ENCODE measurements around the gene TMIGD1. TPM values are rescaled to one million over a fixed set of nuclear protein-coding genes. Genes with fewer than 3 reads are reported as not detected.

Gene TMIGD1
- total RNA-seq, 4 donors from 2014 or later, result not detected

DNA sequence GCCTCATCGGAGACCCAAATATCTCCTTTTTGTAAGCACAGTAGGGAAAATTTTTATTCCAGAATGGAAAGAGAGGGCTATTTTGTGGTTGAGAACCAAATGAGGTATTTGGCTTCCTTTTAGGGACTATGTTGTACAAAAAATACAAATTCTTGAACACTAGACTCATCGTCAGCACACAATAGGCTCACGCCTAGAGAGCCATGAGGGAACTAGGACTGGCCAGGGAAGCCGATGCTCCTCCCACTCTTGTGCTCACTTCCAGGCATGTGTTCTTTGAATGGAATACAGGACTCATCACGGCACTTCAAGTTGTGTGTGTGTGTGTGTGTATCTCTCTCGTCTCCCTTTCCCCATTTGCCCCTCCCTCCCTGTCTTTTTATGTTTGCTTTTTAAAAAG lies 24.3 kb downstream of the TMIGD1 start:
- no peak overlapping the region for H3K4me3 ChIP-seq (ENCODE audit: low read depth, poor library complexity, severe bottlenecking)
- TF ChIP-seq POLR2A (IDR thresholded peaks at IDR 0.05), result no peak
- TF ChIP-seq, protein P1, sequence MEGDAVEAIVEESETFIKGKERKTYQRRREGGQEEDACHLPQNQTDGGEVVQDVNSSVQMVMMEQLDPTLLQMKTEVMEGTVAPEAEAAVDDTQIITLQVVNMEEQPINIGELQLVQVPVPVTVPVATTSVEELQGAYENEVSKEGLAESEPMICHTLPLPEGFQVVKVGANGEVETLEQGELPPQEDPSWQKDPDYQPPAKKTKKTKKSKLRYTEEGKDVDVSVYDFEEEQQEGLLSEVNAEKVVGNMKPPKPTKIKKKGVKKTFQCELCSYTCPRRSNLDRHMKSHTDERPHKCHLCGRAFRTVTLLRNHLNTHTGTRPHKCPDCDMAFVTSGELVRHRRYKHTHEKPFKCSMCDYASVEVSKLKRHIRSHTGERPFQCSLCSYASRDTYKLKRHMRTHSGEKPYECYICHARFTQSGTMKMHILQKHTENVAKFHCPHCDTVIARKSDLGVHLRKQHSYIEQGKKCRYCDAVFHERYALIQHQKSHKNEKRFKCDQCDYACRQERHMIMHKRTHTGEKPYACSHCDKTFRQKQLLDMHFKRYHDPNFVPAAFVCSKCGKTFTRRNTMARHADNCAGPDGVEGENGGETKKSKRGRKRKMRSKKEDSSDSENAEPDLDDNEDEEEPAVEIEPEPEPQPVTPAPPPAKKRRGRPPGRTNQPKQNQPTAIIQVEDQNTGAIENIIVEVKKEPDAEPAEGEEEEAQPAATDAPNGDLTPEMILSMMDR (IDR thresholded peaks at IDR 0.05), result no peak
- intact Hi-C loops (cut with DNase I; ENCODE audit: low total_unique reads), result no loop called here
- DNase-seq (ENCODE audit: low spot score in 2 of 2), result no peak
- 81 to 84% methylated on average over 6 of the region's 6 CpGs for WGBS, 2 donors

DNA sequence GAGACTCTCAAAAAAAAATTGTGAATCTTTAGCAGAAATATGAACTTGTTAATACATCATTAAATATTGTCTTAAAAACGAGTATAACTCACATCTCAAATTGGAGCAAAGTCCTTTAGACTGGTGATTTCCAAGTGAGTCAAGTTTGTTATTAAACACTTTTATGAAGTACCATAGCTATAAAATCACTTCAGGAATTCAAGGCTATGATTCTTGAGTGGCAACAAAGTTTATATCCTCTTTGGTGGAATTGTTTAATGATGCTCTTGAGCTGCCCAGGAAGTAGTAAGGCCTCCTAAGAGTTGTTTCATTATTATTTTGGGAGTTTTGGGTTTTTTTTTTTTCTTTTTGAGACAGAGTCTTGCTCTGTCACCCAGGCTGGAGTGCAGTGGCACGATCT lies 25.5 kb downstream of the TMIGD1 start:
- 81 to 89% methylated on average over 2 of the region's 2 CpGs for whole genome bisulfite sequencing, 2 donors
- DNase-seq (ENCODE audit: low spot score in 2 of 2), result no peak
- intact Hi-C loops (cut with DNase I; ENCODE audit: low total_unique reads), result no loop called here
- TF ChIP-seq POLR2A (IDR thresholded peaks at IDR 0.05), result no peak
- TF ChIP-seq, protein P1 (IDR thresholded peaks at IDR 0.05), result no peak
- no peak overlapping the region for H3K4me3 ChIP-seq (ENCODE audit: low read depth, poor library complexity, severe bottlenecking)

- DNase-seq (ENCODE audit: low spot score in 2 of 2), result no peak
- H3K4me3 ChIP-seq (ENCODE audit: low read depth, poor library complexity, severe bottlenecking), result no peak overlapping the region
- 77 to 81% methylated on average over 3 of the region's 3 CpGs for WGBS, 2 donors
- TF ChIP-seq, protein P1 (IDR thresholded peaks at IDR 0.05), result no peak
- no peak for TF ChIP-seq POLR2A (IDR thresholded peaks at IDR 0.05)
- intact Hi-C loops (cut with DNase I; ENCODE audit: low total_unique reads), result no loop called here
Observed at GRCh38 chr17:30304778-30305177, 29.1 kb downstream of the TMIGD1 start.

- intact Hi-C loops (cut with DNase I; ENCODE audit: low total_unique reads), result no loop called here
- WGBS, 2 donors, result 49 to 64% methylated on average over 3 of the region's 3 CpGs
- TF ChIP-seq, protein P1 (IDR thresholded peaks at IDR 0.05), result no peak
- TF ChIP-seq POLR2A (IDR thresholded peaks at IDR 0.05), result no peak
- DNase-seq (ENCODE audit: low spot score in 2 of 2), result no peak
- H3K4me3 ChIP-seq (ENCODE audit: low read depth, poor library complexity, severe bottlenecking), result no peak overlapping the region
Observed at GRCh38 chr17:30302241-30302640, 31.6 kb downstream of the TMIGD1 start.

DNA sequence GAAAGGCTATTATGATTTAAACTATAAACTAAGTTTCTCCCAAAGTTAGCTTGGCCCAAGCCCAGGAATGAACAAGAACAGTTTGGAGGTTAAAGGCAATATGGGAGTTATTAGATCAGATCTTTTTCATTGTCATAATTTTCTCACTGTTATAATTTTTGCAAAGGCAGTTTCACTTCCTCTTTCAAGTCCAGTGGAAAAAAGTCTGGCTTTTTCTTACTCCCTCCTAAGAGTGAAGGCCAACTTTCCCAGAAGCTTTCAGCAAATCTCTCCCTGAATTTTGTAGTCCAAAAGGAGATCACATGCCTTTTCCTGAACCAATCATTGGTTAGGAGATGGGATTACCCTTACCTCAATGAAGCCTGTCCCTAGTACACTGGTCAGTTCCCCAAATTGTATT lies 33.0 kb downstream of the TMIGD1 start:
- no peak for DNase-seq (ENCODE audit: low spot score in 2 of 2)
- TF ChIP-seq, protein P1 (IDR thresholded peaks at IDR 0.05), result no peak
- no peak for TF ChIP-seq POLR2A (IDR thresholded peaks at IDR 0.05)
- intact Hi-C loops (cut with DNase I; ENCODE audit: low total_unique reads), result no loop called here
- H3K4me3 ChIP-seq (ENCODE audit: low read depth, poor library complexity, severe bottlenecking), result no peak overlapping the region

DNA sequence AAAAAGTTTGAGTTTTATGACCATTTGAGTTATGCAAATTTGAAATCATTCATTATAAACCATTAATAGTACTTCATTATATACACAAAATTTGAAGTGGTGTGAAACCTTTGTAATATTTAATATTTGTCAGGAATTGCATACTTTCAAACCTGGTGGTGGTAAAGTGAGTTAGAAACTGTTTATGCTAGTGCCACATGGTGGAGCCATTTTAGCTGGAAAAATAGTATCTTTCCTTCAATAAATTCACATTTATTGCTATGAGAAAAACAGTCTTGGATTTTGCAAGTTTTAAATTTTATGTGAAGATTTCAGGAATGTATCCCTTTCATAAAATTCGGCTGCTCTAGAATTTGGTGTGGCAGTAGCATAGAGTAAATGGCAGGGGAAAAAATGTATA lies 34.9 kb downstream of the TMIGD1 start:
- TF ChIP-seq POLR2A (IDR thresholded peaks at IDR 0.05), result no peak
- TF ChIP-seq, protein P1 (IDR thresholded peaks at IDR 0.05), result no peak
- intact Hi-C loops (cut with DNase I; ENCODE audit: low total_unique reads), result no loop called here
- DNase-seq (ENCODE audit: low spot score in 2 of 2), result no peak
- WGBS, 2 donors, result 78 to 80% methylated on average over 1 of the region's 1 CpG
- H3K4me3 ChIP-seq (ENCODE audit: low read depth, poor library complexity, severe bottlenecking), result no peak overlapping the region

Data from lower leg skin (tissue), 4 donors.